NCI-H2107 treated with DMSO at 0.1 percent for 48 hours (cell line): Measurements from ENCODE around the gene YKT6.

Experiments used
- DNase-seq: peaks from one replicate; lab custom pipeline; 2025; ENCODE audit not compliant: unreplicated experiment; lab: John Stamatoyannopoulos, UW

The YKT6 gene

DNA sequence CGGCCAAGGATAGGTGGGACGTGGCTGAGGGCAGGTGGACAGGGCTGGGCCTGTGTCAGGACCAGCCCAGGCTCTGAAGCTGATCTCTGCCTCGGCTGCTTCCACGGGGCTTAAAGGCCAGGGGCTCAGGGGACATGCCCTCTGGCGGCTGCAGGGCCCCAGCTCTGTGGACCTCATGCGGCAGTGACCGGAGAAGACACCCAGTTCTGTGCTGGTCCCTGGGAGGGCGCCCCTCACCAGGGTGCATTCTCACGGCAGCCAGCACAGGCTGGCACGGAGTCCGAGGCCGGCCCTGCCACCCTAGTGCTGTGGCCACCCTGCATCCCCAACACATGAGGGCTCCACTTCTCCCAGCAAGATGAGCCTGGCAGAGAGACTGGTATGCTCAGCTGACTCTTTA is 30.3 kb downstream of the YKT6 start:
- DNase-seq, result no peak

DNA sequence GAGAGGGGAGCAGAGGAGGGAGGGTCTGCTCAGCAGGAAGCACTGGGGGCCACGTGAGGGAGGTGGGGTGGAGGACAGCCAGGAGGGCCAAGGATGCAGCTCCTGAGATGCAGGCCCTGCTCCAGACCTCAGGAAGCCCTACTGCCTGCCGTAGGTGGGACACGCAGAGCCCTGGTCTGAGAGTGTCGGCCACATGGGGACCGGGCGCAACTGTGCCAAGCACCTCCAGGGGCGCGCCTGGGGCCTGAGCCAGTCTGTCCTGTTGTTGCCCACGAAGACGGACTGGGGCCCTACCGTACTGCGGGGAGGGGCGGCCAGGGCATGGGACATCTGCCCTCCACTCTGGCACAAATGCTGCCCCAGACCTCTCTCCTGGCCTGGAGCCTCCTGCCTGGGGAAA is 31.6 kb downstream of the YKT6 start:
- DNase-seq, result no peak

DNA sequence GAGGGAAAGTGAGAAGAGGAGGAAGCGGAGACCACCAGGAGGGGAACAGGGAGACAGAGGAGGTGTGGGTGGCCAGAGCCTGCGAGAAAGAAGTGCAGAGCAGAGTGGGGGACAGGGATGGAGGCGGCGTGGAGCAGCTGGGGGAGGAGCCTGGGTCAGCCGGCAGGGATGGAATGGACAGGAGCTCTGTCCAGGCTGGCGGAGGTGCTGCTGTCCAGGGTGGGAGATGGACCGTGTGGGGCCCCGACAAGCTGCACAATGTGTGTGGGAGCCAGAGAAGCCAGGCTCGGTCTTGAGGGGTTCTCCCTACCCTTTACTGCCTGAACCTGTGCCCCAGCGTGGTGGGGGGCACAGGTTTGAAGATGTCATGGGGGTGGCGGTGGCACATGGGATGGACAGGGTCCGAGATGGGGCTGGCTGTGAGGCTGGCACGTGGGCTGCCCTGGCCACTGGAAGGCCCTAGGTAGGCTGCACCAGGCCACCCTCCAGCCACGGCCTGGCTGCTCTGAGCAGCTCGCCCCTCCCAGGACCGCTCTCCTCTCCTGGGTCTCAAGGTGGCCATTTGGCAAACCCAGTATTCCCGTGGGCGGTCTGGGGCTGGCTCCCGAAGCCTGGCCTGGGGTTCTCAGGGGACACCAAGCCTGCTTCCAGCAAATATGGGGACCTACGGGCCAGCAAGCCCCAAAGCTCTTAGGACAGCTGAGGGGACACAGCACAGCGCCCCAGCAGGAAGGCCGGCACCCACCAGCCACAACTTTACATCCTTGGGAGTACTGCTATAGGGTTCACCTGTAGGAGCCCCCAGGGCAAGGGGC is 32.3 kb downstream of the YKT6 start:
- no peak for DNase-seq

DNA sequence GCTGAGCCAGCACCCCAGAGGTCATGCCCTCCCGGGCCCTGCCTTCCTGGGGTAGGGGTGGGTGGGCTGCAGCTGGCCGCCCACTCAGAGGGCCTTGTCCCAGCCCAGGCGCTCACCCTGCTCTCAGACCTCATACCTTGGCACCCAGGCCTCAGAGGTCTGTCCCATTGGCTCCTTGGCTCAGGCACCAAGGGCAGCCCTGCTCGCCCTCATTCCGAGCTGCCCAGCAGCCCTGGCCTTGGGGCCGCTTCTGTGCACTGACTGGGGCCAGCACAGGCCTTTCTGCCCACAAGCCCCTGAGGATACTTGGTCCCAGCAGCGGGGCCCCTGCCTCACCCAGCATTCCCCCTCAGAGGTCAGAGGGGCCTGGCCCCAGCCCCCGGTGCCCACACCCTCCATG is 34.3 kb downstream of the YKT6 start:
- DNase-seq, result no peak

DNA sequence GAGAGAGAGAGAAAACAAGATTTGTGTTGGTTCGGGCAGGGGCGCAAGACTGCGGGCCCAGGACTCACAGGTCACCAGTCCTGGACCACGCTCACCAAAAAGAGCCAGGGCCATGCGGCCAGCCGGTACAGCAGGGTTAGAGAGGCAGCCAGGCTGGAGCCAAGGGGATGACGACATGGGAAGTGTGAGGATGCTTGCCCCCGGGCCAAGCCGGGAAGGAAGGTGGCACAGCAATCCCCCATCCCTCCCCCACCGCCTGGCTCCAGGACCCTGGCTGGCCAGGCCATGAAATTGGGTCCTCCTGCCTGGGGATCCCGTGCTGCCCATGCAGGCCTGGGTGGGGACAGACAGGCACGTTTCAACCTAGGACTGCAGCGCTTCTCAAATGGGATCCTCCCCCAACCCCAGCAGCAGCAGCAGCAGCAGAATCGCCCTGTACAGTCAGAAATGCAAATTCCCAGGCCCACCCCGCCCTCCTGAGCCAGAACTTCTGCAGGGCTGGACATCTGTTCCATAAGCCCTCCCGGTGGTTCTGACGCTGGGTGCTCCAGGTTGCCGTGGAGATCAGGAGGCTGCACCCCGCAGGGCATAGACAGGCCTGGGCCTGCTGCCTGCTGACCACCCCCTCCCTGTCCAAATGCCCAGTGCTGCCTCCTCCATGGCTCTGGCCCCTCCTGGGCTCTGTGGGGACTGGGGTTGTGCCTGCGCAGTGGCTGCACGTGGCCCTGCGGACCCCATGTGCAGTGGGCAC is 35.0 kb downstream of the YKT6 start:
- no peak for DNase-seq

DNA sequence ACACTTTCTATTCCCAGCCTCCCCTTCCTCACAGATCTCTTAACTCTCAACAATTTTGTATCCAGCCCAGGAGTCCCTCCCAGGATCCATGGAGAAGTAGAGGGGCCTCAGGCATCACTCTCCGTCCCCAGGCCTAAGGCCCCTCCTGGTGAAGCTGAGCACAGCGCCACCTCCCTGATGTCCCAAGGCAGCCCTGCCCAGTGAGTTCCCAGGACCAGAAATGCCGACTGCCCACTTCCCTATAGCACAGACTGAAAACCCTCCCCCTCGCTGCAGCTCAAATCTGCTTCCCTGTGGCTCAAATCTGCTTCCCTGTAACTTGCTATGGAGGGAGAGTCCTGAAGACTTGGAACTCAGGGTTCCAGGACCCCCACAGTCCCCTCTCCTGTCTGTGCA is 35.6 kb downstream of the YKT6 start:
- DNase-seq, result no peak

DNA sequence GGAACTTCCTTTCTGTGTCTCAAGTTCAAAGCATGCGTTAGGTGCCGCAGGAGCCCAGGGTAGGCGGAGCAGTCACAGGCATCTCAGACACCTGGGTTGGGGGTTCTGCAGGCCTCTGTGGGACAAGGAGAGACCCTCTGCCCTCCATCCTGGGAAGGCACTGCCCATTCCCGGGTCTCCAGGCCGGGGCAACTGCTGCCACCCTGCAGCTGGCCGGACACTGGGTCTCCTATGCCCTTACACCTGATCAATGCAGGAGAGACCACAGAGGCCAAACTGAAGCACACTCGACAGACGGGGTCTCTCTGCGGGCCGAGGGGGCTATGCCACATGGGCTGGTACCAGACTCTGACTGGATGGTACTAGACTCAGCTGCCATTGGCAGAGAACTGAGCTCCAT is 36.9 kb downstream of the YKT6 start:
- no peak for DNase-seq

DNA sequence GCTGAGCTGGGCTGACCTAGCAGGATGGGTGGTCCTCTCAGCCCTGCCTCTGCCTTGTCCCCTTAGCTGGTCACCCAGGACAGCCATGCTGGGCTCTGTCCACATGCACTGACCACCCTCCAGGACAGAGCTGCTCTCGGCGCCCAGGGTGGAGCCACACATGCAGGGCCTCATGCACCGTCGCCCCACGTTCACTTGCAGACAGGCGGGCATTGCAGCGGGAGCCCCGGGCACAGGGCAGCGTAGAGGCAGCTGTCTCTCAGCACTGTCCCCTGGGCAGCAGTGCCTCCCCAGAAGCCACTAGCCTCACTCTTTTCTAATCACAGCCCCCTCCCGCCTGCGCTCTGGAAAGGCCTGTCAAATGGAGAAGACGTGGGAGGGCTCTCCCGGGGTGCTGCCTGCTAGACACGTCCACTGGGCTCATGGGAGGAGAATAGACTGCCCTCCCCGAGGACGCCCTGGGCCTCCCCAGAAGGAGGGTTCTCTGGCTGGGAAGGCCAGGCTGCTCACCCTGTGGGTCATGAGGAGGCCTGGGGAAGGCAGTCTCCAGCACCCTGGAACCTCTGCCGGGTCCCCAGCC is 37.4 kb downstream of the YKT6 start:
- no peak for DNase-seq

DNA sequence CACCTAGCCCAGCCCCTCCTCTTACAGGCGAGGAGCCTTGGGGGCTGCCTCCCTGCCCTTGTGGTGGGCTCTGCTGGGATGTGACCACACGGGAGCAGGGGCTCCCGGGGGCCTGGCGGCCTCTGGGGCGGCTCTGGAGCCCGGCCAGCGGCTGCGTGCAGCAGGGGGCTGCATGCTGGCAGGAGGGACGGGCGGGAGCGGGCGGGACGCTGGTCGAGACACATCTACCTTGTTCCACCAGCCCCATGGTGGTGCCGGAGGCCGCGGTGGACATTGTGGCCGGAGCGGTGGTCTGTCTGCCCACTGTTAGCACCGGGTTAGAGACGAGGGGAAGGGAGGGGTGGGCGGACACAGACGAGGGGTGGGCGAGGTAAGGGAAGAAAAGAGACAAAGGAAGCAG is 38.6 kb downstream of the YKT6 start:
- no peak for DNase-seq

DNA sequence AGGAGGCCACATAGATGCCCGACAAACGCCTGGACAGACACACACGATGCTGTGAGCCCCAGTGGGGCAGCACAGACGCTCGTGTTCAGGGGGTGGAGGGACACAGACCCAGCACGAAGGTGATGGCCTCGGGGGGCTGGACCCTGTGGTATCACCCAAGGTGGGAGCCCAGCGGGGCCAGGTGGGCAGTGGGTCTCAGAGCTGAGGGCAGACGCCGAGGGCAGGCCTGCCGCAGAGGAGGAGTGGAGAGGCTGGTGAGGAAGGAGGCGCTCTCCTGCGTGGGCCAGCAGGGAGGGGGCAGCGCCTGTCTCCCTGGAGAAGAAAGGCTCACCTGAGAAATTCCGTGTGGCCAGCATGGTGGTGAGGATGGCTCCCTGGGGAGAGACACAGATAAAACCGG is 39.6 kb downstream of the YKT6 start:
- DNase-seq, result no peak

DNA sequence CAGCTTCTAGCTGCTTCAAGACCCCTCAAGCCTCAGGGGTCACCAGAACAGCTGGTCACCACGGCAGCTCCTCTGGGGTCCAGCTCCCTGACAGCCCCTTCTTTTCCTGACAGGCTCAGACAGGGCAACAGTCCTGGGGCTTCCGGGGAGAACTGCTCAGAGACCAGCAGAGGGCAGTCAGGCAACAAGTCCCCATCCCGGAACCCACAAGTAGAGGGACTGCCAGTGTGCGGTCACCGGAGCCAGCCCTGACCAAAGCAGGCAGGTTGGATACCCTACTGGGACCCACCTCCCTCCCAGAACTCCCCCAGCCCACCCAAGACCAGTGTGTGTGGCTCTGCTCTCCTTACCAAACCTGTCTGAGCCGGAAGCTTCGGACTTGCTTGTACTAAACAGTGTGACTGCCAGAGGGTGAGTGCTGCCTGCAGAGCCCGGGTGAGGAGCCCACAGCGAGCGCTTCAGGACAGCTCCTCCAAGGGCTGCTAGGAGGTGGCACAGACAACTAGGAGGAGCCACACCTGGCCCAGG is 40.3 kb downstream of the YKT6 start:
- peak; percentile 55 for DNase-seq

DNA sequence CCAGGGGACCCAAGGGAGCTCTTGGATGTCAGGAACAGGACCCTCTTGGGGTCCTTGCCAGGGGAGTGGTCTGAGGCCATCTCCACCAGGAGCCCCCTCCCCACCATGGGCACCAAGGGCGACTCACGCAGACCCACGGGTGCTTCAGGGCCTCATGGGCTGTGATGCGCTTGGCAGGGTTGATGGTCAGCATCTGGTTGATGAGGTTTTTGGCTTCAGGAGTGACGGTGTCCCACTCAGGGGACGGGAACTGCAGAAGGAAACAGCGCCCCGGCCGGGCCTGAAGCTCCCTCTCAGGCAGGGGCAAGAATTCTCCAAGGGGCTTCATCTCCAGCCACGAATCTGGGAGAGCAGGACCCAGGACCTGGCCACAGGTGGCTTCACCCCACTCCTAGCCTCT is 41.3 kb downstream of the YKT6 start:
- no peak for DNase-seq

DNA sequence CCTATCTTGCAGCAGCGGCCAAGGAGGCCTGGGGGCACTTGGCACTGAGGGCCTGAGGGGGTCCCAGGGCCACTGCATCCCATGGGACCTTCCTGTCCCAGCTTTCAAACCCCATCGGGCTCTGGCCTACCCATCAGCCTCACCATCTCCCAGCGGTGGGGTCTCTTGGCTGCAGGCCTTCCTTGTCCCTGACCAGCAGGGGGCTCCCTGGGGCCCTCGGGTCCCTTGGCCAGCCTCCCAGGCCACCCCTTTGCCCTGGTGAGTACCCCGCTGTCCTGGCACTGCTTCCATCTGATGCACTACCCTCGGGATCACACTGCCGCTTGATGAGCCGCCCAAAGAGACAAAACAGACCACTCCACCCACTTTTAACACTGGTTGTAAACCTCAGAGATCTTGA is 43.5 kb downstream of the YKT6 start:
- no peak for DNase-seq

DNA sequence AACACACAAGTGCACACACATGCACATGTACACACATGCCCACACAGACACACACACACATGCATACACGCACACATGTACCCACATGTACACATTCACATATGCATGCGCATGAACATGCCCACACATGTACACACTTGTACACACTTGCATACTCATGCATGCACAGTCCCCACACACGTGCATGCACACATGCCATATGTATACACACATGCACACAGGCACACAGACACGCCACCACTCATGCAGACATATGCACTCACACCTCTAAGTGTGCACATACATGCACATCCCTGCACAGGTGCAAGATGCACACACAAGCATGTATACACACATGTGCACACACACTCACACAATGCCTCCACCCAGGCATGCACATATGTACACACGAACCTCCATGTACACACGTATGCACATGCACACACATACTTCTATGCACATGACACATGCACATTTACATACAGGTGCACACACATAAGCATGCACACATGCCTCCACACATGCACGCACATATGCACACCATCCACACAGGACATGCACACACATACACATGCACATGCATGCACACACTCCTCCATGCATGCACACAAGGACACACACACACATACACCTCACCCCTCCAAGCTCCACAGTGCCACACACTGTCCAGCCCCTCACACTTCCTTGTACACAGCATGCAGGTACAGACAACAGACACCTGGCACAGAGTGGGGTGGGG is 45.8 kb downstream of the YKT6 start:
- no peak for DNase-seq

DNA sequence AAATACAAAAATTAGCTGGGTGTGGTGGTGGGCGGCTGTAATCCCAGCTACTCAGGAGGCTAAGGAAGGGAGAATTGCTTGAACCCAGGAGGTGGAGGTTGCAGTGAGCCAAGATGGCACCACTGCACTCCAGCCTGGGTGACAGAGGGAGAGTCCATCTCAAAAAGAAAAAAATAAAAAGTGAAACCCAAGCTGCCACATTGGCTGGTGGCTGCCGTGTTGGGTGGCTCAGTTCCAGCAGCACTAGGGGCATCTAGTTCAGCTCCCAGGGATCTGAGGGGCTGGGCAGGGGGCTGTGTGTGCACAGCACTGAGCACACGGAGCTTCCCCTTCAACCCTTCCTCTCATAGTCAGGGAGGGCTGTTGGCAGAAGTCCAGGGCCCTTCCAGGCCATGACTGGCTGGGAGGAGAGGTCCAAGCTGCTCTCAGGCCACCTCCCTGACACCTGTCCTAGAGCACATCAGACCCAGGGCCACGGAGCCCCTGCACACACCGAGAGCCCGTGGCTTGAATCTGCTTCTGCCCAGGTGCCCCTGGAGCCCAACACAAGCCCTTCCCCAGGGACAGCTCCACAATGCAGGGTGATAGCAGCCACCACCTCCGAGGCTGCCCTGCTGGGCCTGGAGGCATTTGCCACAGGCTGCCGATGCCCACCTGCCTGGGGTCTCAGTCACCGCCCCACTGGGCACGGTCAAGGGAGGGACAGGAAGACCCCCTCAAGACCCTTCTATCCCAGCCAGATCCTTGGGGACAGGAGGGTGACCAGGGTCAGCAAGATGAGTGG is 47.3 kb downstream of the YKT6 start:
- no peak for DNase-seq

DNA sequence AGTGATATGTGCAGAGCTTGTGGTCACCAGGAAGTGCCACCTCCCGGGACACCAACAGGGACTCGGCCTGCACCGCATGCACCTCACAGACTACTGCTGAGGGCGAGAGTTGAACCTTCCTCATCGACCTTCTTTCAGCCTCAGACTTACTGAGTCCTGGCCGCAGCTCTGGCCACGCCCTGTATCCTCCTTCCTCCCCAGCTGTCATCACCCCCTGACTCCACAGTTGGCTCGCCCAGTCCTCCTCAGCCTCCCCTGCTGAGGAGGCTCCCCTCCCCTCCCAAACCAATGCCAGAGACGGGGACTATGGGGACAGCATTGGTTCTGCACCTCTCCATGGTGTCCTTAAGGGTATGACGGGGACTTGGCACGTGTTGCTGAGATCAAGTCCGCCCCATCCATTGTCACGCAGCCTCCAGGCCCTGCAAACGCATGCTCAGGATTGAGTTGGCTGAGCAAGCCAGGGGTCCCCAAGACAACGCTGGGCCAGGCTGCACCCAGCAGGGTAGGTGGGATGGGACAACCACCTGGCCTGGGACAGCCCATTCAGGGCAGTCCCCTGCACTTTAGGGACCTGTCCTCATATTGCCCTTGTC is 49.0 kb downstream of the YKT6 start:
- no peak for DNase-seq

DNA sequence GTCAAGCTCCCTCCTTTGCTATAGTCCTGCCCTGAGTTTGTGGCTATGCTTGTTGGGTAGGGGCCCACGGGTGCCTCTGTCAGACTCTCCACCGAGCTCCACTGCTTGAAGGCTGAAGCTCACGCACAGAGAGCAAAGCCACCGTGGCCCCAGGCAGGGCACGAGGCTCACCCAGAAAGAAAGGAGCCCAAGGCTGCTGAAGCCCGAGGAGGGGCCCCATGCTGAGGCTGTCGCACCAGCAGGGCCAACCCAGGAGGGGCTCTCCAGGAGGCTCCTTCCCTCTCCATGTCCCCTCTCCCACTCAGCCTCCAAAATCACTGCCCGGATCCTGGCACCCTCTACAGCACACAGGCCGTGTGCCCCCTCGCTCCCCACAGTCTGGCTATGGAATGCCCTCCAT is 50.5 kb downstream of the YKT6 start:
- no peak for DNase-seq

DNA sequence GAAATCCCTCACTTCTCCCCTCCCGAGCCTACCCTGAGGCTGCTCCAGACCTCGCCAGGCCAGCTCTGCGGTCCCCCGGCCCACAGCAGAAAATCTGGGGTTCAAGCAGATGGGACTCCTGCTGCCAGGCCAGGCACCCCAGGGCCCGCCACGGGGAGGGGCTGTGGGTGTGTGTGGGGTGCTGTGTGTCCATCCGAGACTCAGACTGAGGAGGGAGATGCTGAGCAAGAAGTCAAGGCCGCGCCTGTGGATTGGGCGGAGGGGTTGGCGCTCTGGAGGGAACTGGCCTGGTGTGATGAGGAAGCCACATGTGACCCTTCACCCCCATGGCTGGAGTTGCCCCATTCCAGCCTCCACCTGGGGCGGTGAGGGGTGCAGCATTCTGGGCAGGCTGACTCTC is 51.1 kb downstream of the YKT6 start:
- DNase-seq, result no peak

DNA sequence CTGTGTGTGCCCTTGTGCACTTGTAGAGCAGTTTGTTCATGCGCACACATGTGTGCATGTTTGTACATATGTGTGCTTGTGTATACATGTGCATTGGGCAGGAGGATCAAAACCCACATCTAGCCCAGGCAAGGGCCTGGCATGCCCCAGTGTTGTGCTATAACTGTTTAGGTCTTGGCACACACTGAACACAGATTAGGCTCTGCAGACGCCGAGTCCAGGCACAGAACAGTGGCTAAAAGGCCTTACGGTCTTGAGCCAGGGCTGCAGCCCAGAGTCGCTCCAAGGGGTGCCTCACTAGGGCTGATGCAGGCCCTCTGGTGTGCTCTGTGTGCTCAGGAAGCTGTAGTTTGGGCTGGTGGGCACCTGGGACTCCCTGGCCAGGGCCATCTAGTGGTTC is 55.7 kb downstream of the YKT6 start:
- DNase-seq, result no peak

DNA sequence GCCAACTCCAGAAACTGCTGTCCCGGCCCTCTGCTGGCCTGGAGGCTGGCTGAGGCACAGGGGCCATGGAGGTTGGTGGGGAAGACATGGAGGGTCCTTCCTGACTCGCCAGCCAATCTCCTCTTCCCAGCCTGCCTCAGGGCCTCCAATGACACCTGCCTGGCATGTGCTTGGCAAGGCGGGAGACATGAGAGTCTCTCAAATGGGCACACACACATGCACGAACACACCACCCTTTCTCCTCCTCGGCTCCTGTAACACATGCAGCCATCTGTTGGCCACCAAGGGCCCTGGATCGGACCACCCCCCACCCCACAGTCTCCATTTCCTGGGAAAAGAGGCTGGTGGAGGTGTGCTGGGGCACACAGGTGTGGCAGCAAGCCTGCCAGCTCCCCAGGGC is 56.4 kb downstream of the YKT6 start:
- DNase-seq, result no peak
